HG03159 (cell line): ENCODE results near the gene DNAH8.
"Not testable (repeated sequence)": the region's sequence is repeated elsewhere in the genome, so short reads cannot be mapped to it uniquely, and the experiment has no call there.

Experiments used
- ATAC-seq: cut with Tn5 transposase; IDR thresholded peaks from one replicate; pipeline ENCODE4 v1.9.1; 2021; ENCODE audit warnings: mild to moderate bottlenecking, moderate library complexity; ENCODE audit not compliant: unreplicated experiment

DNAH8 gene

DNA sequence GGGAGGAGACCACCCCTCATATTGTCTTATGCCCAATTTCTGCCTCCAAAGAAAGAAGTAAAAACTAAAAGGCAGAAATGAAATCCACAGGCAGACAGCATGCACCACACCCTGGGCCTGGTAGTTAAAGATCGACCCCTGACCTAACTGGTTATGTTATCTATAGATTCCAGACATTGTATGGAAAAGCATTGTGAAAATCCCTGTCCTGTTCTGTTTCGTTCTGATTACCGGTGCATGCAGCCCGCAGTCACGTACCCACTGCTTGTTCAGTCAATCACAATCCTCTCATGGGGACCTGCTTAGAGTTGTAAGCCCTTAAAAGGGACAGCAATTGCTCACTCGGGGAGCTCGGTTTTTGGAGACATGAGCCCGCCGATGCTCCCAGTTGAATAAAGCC is 81.3 kb downstream of the DNAH8 start:
- not testable (repeated sequence) for ATAC-seq

DNA sequence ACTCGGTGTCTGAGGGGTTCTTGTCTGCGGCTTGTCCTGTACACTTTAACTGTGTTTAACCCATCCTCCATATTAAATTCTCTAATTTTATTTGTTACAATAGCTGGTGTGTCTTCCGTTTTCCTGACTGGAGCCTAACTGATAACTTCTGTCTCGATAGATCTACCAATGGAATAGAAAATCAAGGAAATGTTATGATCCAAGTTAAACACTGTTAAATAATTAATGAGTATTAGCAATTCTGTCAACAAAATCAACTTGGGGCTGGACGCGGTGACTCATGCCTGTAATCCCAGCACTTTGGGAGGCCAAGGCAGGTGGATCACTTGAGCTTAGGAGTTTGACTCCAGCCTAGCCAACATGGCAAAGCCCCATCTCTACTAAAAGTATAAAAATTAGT is 81.7 kb downstream of the DNAH8 start:
- ATAC-seq = no peak

DNA sequence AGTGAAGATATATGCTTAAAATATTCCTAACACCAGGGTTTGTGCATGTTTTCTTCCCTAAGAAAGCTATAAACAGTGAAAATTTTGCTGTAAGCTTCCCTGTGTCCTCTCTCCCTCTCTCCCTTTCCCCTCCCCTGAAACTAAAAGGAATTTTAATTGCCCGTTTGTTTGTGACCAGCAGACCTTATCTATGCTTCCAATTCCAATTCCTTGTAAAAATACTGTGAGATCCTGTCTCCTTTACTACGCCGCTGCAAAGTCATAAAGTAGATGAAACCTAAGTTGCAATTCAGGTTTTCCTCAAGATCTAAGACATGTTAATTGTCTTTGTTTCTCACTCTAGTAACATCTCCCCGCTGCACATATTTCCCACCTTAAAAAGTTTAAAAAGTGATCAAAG is 82.3 kb downstream of the DNAH8 start:
- no peak for ATAC-seq

DNA sequence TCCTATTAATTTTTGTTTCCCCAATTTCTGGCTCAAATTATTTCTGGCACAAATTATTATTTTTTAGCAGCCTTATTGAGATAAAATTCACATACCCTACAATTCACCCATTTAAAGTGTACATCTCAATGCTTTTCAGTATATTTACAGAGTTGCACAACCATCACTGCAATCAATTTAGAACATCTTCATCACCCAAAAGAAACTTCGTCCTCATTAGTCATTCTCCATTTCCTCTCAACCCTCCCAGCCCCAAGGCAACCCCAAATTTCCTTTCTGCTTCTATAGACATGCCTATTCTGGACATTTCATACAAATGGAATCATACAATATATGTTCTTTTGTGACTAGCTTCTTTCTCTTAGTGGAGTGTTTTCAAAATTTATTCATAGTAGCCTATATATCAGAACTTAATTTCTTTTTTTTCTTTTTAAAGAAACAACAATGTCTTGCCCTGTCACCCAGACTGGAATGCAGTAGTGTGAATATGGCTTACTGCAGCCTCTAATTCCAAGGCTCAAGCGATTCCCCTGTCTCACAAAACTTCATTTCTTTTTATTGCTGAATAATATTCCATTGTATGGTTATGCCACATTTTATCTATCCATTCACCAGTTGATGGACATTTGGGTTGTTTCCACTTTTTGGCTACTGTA is 84.5 kb downstream of the DNAH8 start:
- ATAC-seq = no peak

DNA sequence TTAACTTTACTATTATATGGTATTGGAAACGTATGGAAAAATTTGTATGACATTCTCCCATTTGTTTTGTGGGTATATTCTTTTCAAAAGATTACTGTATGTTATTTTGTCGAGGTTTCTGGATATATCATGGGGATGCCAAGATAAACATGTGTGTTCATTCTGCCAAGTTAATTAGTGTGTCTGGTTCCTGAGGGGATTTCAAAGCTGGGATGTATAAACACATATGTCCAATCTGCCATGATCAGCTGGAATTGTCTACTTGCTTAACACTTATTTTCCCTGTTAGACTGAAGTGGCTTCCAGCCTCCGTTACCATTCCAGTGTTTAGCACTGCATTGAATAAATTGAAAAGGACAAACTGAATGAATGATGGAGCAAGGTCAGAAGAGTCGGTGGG is 86.2 kb downstream of the DNAH8 start:
- no peak for ATAC-seq

DNA sequence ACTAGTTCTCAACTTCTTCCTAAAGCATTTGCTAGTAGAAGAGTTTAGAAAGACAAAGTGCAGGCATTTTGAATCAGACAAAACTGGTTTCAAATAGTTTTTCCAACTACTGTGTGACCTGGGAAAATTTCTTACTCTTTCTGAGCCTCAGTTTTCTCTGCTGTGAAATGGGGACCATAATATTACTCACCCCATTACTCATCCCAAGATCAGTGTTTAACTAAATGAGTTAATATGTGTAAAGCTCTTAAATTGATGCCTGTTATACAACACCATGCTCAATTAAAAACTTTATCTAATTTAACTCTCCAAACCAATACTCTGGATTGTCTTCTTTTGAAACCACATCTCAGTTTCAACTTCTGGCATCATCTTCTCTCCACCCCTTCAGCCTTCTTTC is 87.4 kb downstream of the DNAH8 start:
- no peak for ATAC-seq

DNA sequence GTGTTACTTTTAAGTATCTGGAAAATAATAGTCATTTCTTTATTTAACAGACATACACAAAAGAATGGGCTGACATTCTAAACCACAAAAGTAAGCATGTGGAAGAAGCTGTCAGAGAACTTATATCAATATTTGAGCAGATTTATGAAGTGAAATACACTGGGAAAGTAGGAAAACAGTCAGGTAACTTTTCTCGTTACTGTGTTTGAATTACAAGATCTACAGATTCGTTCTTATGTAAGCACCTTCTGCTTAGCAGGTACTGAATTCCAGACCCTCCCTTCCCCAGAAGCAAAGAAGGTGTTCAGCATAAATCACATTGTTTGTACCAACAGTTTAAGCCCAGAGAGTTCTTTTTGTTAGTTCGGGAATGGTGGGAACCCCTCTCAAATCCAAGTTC is 88.0 kb downstream of the DNAH8 start:
- ATAC-seq = no peak

DNA sequence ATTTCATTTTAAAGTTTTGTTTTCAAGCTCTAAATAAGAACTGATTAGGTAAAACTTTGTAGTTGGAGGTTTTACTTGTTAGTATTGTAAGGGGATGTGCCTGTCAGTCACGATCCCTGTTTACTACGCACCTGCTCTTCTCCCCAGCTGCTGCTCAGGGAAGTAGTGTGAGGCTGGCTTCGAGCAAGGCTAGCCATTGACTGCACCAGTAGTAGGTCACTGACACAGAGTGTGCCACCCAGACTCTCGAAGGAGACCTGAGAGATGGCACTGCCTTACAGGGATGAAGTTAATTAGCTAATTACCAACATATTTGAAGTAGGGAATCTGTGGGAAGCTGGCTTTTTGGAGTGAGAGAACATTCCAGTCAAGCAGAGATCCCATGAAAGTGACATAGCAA is 89.2 kb downstream of the DNAH8 start:
- ATAC-seq = no peak

DNA sequence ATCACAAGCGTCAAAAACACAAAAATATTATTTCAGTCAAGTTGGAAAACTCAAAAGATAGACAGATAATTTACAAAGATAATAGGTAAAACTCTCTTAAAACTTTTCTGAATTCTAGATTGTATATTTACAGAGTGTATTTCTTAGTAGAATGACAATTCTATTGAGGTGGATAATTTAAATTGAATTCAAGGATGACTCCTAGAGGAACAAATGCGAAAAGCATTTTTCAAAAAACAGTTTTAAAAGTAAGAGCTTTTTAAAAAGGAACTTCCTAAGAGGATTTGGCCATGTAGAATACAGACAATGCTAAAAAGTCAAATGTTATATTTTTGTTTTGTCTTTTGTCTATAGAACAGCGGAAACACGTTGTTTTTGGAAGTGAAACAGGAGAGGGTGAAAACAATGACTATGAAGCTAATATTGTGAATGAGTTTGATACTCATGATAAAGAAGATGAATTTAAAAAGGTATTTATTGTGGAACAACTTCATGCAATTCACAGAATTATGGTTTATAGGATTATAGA is 90.1 kb downstream of the DNAH8 start:
- ATAC-seq = no peak

GRCh38 chr6:38805692-38806091 is 90.6 kb downstream of the DNAH8 start:
- ATAC-seq = no peak

GRCh38 chr6:38806271-38806670 is 91.2 kb downstream of the DNAH8 start:
- no peak for ATAC-seq

GRCh38 chr6:38806833-38807232 is 91.7 kb downstream of the DNAH8 start:
- no peak for ATAC-seq

DNA sequence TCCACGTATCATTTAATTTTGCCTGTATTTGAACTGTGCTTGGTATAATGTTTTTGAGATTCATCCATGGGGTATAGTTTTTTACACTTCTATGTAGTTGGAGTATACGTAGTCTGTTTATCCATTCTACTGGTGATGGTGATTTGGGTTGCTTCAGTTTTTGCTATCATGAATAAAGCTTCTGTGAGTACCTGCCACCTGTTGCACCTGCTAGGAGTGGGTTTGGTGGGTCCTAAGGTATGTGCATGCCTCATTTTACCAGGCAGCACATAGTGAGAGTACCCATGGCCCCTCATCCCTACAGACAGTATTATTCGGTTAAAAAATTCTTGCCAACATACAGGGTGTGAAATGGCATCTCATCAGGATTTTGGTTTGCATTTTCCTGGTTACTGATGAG is 92.9 kb downstream of the DNAH8 start:
- no peak for ATAC-seq

DNA sequence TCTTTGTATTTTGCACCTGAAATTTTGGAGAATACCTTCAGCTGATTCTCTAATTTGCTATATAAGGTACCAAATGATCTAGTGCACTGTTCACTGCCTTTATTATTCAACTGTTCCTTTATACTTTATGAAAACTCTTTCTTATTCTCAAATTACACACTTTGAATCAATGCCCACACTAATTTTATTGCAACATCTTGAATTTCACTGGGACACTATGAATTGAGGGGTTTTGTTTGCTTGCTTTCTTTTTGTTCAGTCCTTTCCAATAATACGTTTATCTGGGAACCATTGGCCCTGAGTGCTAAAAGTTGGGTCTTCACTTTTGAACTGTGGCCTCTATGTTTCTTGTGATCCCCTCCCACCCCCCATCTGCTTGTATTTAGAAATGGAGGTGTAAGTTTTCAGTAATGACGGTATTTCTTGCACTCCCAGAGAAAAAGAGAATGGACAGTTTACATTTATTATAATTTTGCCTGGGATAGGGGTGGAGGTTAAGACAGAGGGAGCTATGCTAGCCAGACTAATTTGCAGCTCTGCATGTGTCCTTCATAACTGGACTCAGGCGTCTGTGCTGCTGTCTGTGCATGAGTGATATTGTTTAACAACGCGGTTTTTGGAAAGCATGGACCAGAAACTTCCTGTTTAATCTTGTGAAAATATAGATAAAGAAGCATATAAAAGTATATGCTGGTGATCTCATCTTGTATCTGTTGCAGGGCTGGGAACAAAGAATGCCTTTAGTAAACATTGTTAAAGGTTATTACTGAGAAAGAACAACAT is 98.1 kb downstream of the DNAH8 start:
- no peak for ATAC-seq

GRCh38 chr6:38814761-38815160 is 99.7 kb downstream of the DNAH8 start:
- no peak for ATAC-seq

- ATAC-seq = no peak
These were observed 100.1 kb downstream of the DNAH8 start for GRCh38 chr6:38815250-38815649.

GRCh38 chr6:38818691-38819090 is 103.6 kb downstream of the DNAH8 start:
- ATAC-seq = no peak

GRCh38 chr6:38822963-38823362 is 107.9 kb downstream of the DNAH8 start:
- ATAC-seq = no peak

- no peak for ATAC-seq
These were observed 109.3 kb downstream of the DNAH8 start for GRCh38 chr6:38824243-38824894.

- ATAC-seq = no peak
These were observed 111.9 kb downstream of the DNAH8 start for GRCh38 chr6:38827024-38827423.

DNA sequence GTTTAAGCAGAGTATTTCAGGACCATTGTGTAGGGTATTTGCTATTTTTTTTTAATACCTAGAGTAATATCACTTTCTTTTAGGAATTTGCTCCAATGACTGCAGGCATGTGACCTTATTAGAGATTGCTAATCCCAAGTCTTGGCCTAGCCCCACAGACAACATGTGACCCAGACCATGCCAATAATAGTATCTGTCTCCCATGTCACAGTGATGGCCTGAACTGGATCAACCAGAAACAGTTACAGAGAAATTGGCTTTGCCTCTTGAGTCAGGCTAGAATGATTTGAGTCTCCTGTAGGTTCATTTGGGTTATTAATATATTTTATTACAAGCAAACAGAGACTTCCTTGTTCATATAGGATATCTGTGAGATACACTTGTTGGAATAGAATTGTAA is 116.8 kb downstream of the DNAH8 start:
- no peak for ATAC-seq

GRCh38 chr6:38833320-38833719 is 118.2 kb downstream of the DNAH8 start:
- ATAC-seq = no peak
